HCT116 (cell line): ENCODE measurements around the gene FUOM. TPM values are rescaled to one million over a fixed set of nuclear protein-coding genes. Genes with fewer than 3 reads are reported as not detected.

Experiments
- ATAC-seq: fragments of 200-7000 bp; cut with Tn5 transposase; 2 replicates; pipeline ENCODE4 v1.9.1; 2020; ENCODE audit warnings: mild to moderate bottlenecking, moderate library complexity
- BruUV-seq: library from RNA; stranded (reverse); fragments of 400-500 nt; replicated peaks from 2 replicates; lab custom pipeline; 2021; lab: Mats Ljungman, UMichigan
- CTCF ChIA-PET: fragments of 300-600 bp; sonication (Branson Sonifier 250); formaldehyde crosslinking; loops from one replicate; lab custom pipeline; 2021; ENCODE audit warnings: antibody characterized with exemption; lab: Charles Lee
- POLR2A ChIA-PET: fragments of 300-600, 350-600 bp; sonication (Branson Sonifier 250); formaldehyde crosslinking; loops from one replicate; lab custom pipeline; 2021; ENCODE audit warnings: antibody characterized with exemption; lab: Charles Lee
- RAD21 ChIA-PET, 2 experiments: fragments of 300-600 bp; sonication (Branson Sonifier 250); formaldehyde crosslinking; loops; one replicate each; lab custom pipeline; 2023; ENCODE audit warnings: low total read pairs in 2 of 2; ENCODE audit not compliant: uncharacterized antibody in 2 of 2, unreplicated experiment in 2 of 2, low non-redundant PET in 1 of 2; lab: Charles Lee
- DNase-seq: peaks from one replicate; pipeline ENCODE4 v3.0.0-alpha.2; 2010; ENCODE audit warnings: low read depth, low spot score
- H2AFZ ChIP-seq: fragments of 200-600 bp; shearing (Covaris generic), sonication (generic); 2 replicates; pipeline ENCODE4 v1.6.1; 2017; ENCODE audit warnings: low read depth, mixed run types, mixed read lengths, antibody characterized with exemption, low read length; ENCODE audit not compliant: poor library complexity, severe bottlenecking
- H3K27ac ChIP-seq: 2 replicates; pipeline ENCODE4 v1.5.1; 2012; ENCODE audit warnings: low read depth, low read length
- H3K27me3 ChIP-seq: fragments of 200-600 bp; sonication (generic); 2 replicates; pipeline ENCODE4 v1.6.1; 2016; ENCODE audit warnings: mixed run types, low read length, mixed read lengths; ENCODE audit not compliant: insufficient read depth
- H3K36me3 ChIP-seq, 2 experiments: fragments of 200-500 bp in 1 of 2; fragments of 200-600 bp in 1 of 2; sonication (Bioruptor generic) in 1 of 2; sonication (generic) in 1 of 2; 2 replicates each; pipeline versions ENCODE4 v1.5.1 to v1.6.1; 2014 to 2016; ENCODE audit warnings: low read length in 2 of 2, inconsistent platforms in 1 of 2, mixed read lengths in 1 of 2, mixed run types in 1 of 2; ENCODE audit not compliant: insufficient read depth in 2 of 2, control insufficient read depth in 1 of 2
- H3K4me1 ChIP-seq, 2 experiments: fragments of 200-600 bp in 1 of 2; sonication (generic) in 1 of 2; 2 replicates each; pipeline versions ENCODE4 v1.5.1 to v1.6.1; 2012 to 2017; ENCODE audit warnings: low read length in 2 of 2, inconsistent platforms in 1 of 2, mild to moderate bottlenecking in 1 of 2, mixed read lengths in 1 of 2, mixed run types in 1 of 2, moderate library complexity in 1 of 2; ENCODE audit not compliant: insufficient read depth in 2 of 2, control insufficient read depth in 1 of 2
- H3K4me2 ChIP-seq: fragments of 200-600 bp; sonication (generic); 2 replicates; pipeline ENCODE4 v1.6.1; 2017; ENCODE audit warnings: mixed run types, low read length, mixed read lengths
- H3K4me3 ChIP-seq, 2 experiments: fragments of 200-600 bp in 1 of 2; sonication (generic) in 1 of 2; replicated peaks in 1 of 2; 2 replicates each; pipeline ENCODE4 v1.5.1; 2011 to 2016; ENCODE audit warnings: low read length in 2 of 2, control low read depth in 1 of 2, low read depth in 1 of 2, mild to moderate bottlenecking in 1 of 2, mixed read lengths in 1 of 2, mixed run types in 1 of 2
- H3K79me2 ChIP-seq: fragments of 200-600 bp; sonication (generic); 2 replicates; pipeline ENCODE4 v1.6.1; 2017; ENCODE audit warnings: mild to moderate bottlenecking, mixed run types, low read length, moderate library complexity, mixed read lengths; ENCODE audit not compliant: insufficient read depth
- H3K9ac ChIP-seq: fragments of 200-600 bp; sonication (generic); 2 replicates; pipeline ENCODE4 v1.6.1; 2016; ENCODE audit warnings: low read length, mixed read lengths
- H3K9me2 ChIP-seq: fragments of 200-600 bp; sonication (generic), shearing (Covaris generic); 2 replicates; pipeline ENCODE4 v1.6.1; 2017; ENCODE audit warnings: mixed run types, mild to moderate bottlenecking, moderate library complexity; ENCODE audit not compliant: insufficient read depth
- H3K9me3 ChIP-seq, 2 experiments: fragments of 200-500 bp in 1 of 2; fragments of 200-600 bp in 1 of 2; sonication (Bioruptor generic) in 1 of 2; sonication (generic) in 1 of 2; 2 replicates each; pipeline ENCODE4 v1.6.1; 2014 to 2017; ENCODE audit warnings: low read length in 2 of 2, mixed read lengths in 2 of 2, inconsistent platforms in 1 of 2, low read depth in 1 of 2, mild to moderate bottlenecking in 1 of 2, mixed run types in 1 of 2, moderate library complexity in 1 of 2; ENCODE audit not compliant: control insufficient read depth in 1 of 2, insufficient read depth in 1 of 2
- H4K20me1 ChIP-seq: fragments of 200-600 bp; sonication (generic), shearing (Covaris generic); 2 replicates; pipeline ENCODE4 v1.6.1; 2017; ENCODE audit warnings: mixed run types, mild to moderate bottlenecking, moderate library complexity; ENCODE audit not compliant: insufficient read depth
- CBX3 ChIP-seq: IDR thresholded peaks from 2 replicates; pipeline ENCODE4 v1.6.1; 2012; ENCODE audit warnings: low read depth
- CTCF ChIP-seq, 3 experiments: fragments of 200-600 bp in 1 of 3; sonication (generic) in 1 of 3; IDR thresholded peaks in 2 of 3; conservative IDR thresholded peaks in 1 of 3; 2 replicates each; pipeline ENCODE4 v1.5.1; 2012 to 2017; ENCODE audit warnings: low read depth in 2 of 3, low read length in 2 of 3, antibody characterized with exemption in 1 of 3, borderline replicate concordance in 1 of 3, control low read depth in 1 of 3, mild to moderate bottlenecking in 1 of 3, mixed read lengths in 1 of 3, mixed run types in 1 of 3, moderate library complexity in 1 of 3; ENCODE audit not compliant: insufficient read depth in 1 of 3
- EZH2phosphoT487 ChIP-seq: fragments of 200-600 bp; IDR thresholded peaks from 2 replicates; pipeline ENCODE4 v1.6.1; 2018; ENCODE audit warnings: antibody characterized with exemption, borderline replicate concordance
- FOSL1 ChIP-seq: IDR thresholded peaks from 2 replicates; pipeline ENCODE4 v1.6.1; 2012; ENCODE audit warnings: low read depth
- MAX ChIP-seq: IDR thresholded peaks from 2 replicates; pipeline ENCODE4 v1.6.1; 2012
- POLR2A ChIP-seq: IDR thresholded peaks from 2 replicates; pipeline ENCODE4 v1.7.0; 2011; ENCODE audit warnings: borderline replicate concordance; ENCODE audit not compliant: insufficient read depth, insufficient read length; ENCODE audit errors: extremely low read depth
- RAD21 ChIP-seq: IDR thresholded peaks from 2 replicates; pipeline ENCODE4 v1.6.1; 2012; ENCODE audit warnings: low read depth, mild to moderate bottlenecking
- REST ChIP-seq: IDR thresholded peaks from 2 replicates; pipeline ENCODE4 v1.6.1; 2012; ENCODE audit warnings: low read depth
- SIN3A ChIP-seq: IDR thresholded peaks from 2 replicates; pipeline ENCODE4 v1.6.1; 2012; ENCODE audit warnings: low read depth
- ZNF274 ChIP-seq: fragments of 200-500 bp; sonication (Bioruptor generic); IDR thresholded peaks from 2 replicates; pipeline ENCODE4 v1.6.1; 2014; ENCODE audit warnings: mild to moderate bottlenecking, low read depth, low read length, inconsistent platforms
- intact Hi-C: fragments of 100-400 bp; cut with micrococcal nuclease; formaldehyde crosslinking; loops from 2 replicates; pipeline ENCODE4 v1.10.0; 2022
- total RNA-seq: library from RNA; stranded (reverse); gene quantifications from one replicate; pipeline ENCODE4 v1.2.1, GENCODE V29; 2021; ENCODE audit not compliant: unreplicated experiment

FUOM gene
- total RNA-seq, 1 experiment from 2014 or later: 21.5 TPM

- TF ChIP-seq CTCF (IDR thresholded peaks at IDR 0.05 in 2 of 3, conservative IDR thresholded peaks at IDR 0.05 in 1 of 3; ENCODE audit: borderline replicate concordance in 1 of 3, insufficient read depth in 1 of 3, low read depth in 2 of 3, low read length in 2 of 3): no peak
Measured at GRCh38 chr10:133347710-133348517, 9.9 kb downstream of the FUOM start (continued).

GRCh38 chr10:133346413-133346812 lies 11.4 kb downstream of the FUOM start:
- Histone ChIP-seq H3K4me3 (no peak overlapping the region), H4K20me1 (no peaks in the 10 kb centered on the region), H3K4me2 (no peak overlapping the region), H2AFZ (no peak overlapping the region), H3K9me3 (no peaks in the 10 kb centered on the region), H3K27me3 (no peaks in the 10 kb centered on the region), H3K4me1 (peaks cover 0 to 8% of the 10 kb centered on the region in 2 experiments; a peak in 1 of 4 replicates), H3K79me2 (no peaks in the 10 kb centered on the region), H3K36me3 (no peaks in the 10 kb centered on the region), H3K9ac (no peak overlapping the region), H3K9me2 (no peaks in the 10 kb centered on the region), H3K27ac (no peak overlapping the region)
- TF ChIP-seq ZNF274 (no peak), FOSL1 (no peak), CBX3 (no peak), RAD21 (no peak), SIN3A (no peak), POLR2A (no peak), REST (no peak), EZH2phosphoT487 (no peak), MAX (no peak)
- ATAC-seq: no peak
- intact Hi-C loops: no loop called here
- POLR2A ChIA-PET: no interaction called here
- no peak for DNase-seq
- CTCF ChIA-PET: interaction anchor here (1.7 kb wide), 1 partner anchor 17 kb away, joined by 5 read pairs; no protein-coding TSS in a partner anchor
- RAD21 ChIA-PET: no interaction called here
- no TSS peak for BruUV-seq
